ENCODE data around the gene SATB1.

SATB1 gene

DNA sequence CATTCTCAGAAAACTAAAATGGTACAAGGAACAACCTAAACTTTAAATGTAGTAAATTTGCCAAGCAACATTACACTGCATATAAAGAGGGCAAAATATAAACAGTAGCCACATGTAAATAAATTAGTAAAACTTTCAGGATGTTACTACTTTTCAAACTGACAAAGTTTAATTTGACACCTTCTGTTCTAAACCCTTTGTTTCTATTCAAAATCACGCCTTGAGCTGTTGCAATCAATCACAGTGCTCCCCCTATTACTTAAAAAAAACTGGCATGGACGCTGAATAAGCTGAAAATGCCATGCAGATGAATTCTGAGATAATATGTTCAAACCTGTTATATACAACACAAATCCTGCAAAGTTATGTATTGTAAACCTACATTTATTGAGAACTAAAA is 69.3 kb downstream of the SATB1 start (continued):
- TF ChIP-seq, protein P1, sequence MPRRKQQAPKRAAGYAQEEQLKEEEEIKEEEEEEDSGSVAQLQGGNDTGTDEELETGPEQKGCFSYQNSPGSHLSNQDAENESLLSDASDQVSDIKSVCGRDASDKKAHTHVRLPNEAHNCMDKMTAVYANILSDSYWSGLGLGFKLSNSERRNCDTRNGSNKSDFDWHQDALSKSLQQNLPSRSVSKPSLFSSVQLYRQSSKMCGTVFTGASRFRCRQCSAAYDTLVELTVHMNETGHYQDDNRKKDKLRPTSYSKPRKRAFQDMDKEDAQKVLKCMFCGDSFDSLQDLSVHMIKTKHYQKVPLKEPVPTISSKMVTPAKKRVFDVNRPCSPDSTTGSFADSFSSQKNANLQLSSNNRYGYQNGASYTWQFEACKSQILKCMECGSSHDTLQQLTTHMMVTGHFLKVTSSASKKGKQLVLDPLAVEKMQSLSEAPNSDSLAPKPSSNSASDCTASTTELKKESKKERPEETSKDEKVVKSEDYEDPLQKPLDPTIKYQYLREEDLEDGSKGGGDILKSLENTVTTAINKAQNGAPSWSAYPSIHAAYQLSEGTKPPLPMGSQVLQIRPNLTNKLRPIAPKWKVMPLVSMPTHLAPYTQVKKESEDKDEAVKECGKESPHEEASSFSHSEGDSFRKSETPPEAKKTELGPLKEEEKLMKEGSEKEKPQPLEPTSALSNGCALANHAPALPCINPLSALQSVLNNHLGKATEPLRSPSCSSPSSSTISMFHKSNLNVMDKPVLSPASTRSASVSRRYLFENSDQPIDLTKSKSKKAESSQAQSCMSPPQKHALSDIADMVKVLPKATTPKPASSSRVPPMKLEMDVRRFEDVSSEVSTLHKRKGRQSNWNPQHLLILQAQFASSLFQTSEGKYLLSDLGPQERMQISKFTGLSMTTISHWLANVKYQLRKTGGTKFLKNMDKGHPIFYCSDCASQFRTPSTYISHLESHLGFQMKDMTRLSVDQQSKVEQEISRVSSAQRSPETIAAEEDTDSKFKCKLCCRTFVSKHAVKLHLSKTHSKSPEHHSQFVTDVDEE (CRISPR knock-in tag; IDR thresholded peaks at IDR 0.05): no peak
- TF ChIP-seq ZNF70 (CRISPR knock-in tag; IDR thresholded peaks at IDR 0.05) (no peak), CSDC2 (CRISPR knock-in tag; IDR thresholded peaks at IDR 0.05) (no peak)
- TF ChIP-seq, protein P2, sequence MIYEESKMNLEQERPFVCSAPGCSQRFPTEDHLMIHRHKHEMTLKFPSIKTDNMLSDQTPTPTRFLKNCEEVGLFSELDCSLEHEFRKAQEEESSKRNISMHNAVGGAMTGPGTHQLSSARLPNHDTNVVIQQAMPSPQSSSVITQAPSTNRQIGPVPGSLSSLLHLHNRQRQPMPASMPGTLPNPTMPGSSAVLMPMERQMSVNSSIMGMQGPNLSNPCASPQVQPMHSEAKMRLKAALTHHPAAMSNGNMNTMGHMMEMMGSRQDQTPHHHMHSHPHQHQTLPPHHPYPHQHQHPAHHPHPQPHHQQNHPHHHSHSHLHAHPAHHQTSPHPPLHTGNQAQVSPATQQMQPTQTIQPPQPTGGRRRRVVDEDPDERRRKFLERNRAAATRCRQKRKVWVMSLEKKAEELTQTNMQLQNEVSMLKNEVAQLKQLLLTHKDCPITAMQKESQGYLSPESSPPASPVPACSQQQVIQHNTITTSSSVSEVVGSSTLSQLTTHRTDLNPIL (CRISPR knock-in tag; IDR thresholded peaks at IDR 0.05; ENCODE audit: low read depth): no peak

DNA sequence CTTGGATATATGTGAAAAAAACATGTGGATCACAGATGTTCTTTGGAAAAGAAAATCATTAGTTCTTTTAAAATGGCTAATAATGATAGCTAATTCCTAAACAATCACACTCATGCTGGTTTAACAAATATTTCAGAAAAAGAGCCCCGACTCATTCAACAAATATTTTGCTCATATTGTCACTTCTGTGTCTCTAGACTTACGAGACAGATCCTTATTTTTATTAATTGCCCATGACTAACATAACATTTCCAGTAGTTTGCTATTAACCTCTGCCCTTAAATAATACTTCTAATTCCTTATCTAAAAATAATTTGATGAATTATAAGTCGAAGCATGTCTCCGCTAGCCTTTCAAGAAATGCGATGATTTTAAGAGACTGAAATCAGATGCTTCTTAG is 70.4 kb downstream of the SATB1 start:
- TF ChIP-seq, protein P3, sequence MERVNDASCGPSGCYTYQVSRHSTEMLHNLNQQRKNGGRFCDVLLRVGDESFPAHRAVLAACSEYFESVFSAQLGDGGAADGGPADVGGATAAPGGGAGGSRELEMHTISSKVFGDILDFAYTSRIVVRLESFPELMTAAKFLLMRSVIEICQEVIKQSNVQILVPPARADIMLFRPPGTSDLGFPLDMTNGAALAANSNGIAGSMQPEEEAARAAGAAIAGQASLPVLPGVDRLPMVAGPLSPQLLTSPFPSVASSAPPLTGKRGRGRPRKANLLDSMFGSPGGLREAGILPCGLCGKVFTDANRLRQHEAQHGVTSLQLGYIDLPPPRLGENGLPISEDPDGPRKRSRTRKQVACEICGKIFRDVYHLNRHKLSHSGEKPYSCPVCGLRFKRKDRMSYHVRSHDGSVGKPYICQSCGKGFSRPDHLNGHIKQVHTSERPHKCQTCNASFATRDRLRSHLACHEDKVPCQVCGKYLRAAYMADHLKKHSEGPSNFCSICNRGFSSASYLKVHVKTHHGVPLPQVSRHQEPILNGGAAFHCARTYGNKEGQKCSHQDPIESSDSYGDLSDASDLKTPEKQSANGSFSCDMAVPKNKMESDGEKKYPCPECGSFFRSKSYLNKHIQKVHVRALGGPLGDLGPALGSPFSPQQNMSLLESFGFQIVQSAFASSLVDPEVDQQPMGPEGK (CRISPR knock-in tag; IDR thresholded peaks at IDR 0.05; ENCODE audit: borderline replicate concordance): no peak
- no peak for TF ChIP-seq ZC3H10 (CRISPR knock-in tag; IDR thresholded peaks at IDR 0.05)
- TF ChIP-seq ARNTL (CRISPR knock-in tag; IDR thresholded peaks at IDR 0.05; ENCODE audit: borderline replicate concordance, low read depth): no peak
- TF ChIP-seq, protein P4, sequence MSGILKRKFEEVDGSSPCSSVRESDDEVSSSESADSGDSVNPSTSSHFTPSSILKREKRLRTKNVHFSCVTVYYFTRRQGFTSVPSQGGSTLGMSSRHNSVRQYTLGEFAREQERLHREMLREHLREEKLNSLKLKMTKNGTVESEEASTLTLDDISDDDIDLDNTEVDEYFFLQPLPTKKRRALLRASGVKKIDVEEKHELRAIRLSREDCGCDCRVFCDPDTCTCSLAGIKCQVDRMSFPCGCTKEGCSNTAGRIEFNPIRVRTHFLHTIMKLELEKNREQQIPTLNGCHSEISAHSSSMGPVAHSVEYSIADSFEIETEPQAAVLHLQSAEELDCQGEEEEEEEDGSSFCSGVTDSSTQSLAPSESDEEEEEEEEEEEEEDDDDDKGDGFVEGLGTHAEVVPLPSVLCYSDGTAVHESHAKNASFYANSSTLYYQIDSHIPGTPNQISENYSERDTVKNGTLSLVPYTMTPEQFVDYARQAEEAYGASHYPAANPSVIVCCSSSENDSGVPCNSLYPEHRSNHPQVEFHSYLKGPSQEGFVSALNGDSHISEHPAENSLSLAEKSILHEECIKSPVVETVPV (CRISPR knock-in tag; IDR thresholded peaks at IDR 0.05): no peak
- TF ChIP-seq ZNF70 (CRISPR knock-in tag; IDR thresholded peaks at IDR 0.05): no peak
- TF ChIP-seq, protein P1 (CRISPR knock-in tag; IDR thresholded peaks at IDR 0.05): no peak
- TF ChIP-seq, protein P2 (CRISPR knock-in tag; IDR thresholded peaks at IDR 0.05; ENCODE audit: low read depth): no peak
- TF ChIP-seq ZNF8 (CRISPR knock-in tag; IDR thresholded peaks at IDR 0.05): no peak
- no peak for TF ChIP-seq GLIS3 (CRISPR knock-in tag; IDR thresholded peaks at IDR 0.05)
- no peak for TF ChIP-seq PPARA (CRISPR knock-in tag; IDR thresholded peaks at IDR 0.05; ENCODE audit: borderline replicate concordance)
- peak; percentile 27; the same call in 2 of the 3 replicates for ATAC-seq

DNA sequence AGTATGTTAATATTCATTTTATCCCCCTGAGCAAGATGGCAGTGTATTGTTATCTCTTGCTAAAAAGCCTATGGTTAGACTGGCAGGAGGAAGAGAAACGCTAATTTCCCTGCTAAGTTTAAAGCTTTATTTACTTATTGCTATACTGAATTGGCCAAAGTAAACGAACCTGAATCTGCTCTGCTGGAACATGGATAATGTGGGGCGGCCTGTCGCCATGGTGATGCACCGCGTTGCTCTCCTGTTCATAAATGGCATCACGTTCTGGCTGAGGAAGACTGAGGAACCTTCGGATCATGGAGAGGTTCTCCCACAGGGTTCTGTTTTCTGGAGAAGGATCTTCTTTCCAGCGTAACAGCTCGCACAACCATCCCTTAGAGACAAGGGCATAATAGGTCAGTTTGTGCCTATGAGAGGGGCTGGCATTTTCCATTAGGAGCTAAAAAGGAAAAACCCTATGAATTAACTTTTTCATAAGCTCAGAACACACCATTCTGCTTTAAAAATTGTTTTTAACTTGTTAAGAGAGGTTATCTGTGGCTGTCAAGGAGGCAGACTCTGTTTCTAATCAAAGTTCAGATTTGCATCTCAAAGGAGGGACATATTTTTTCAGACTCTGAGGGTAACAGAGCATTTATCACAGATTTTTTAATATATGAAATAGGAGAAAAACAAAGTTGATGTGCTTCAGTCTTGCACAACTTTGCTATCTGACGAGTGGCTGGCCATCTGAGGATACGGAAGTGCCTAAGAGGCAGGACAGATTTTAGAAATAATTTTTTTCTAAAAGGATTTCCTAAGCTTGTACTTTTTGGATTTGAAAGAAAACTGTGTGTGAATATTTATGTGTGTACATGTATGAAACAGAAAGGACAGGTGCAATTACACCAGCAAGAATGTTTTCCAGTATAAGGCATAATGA is 73.1 kb downstream of the SATB1 start:
- TF ChIP-seq ZNF70 (CRISPR knock-in tag; IDR thresholded peaks at IDR 0.05) (no peak), TCF4 (CRISPR knock-in tag; IDR thresholded peaks at IDR 0.05; ENCODE audit: borderline replicate concordance) (peak; percentile 54; the same call in 1 of the 2 replicates)
- ATAC-seq: no peak
